Suprapubic skin (tissue), 4 donors: ENCODE results near the gene FRAS1. TPM values are rescaled to one million over a fixed set of nuclear protein-coding genes. Genes with fewer than 3 reads are reported as not detected.

Experiments used
- DNase-seq, 2 donors: peaks; one replicate each; pipeline ENCODE4 v3.0.0-alpha.2; 2019; ENCODE audit warnings: low spot score in 2 of 2
- H3K27ac ChIP-seq: fragments of 200-600 bp; sonication (generic); one replicate; pipeline ENCODE4 v1.5.1; 2019
- H3K27me3 ChIP-seq: fragments of 200-600 bp; sonication (generic); one replicate; pipeline ENCODE4 v1.5.1; 2019
- H3K36me3 ChIP-seq: fragments of 200-600 bp; sonication (generic); one replicate; pipeline ENCODE4 v1.5.1; 2019
- H3K4me1 ChIP-seq: fragments of 200-600 bp; sonication (generic); one replicate; pipeline ENCODE4 v1.5.1; 2019
- H3K4me3 ChIP-seq: fragments of 200-600 bp; sonication (generic); one replicate; pipeline ENCODE4 v1.5.1; 2019; ENCODE audit warnings: mild to moderate bottlenecking
- H3K9me3 ChIP-seq: fragments of 200-600 bp; sonication (generic); one replicate; pipeline ENCODE4 v1.5.1; 2019
- EP300 ChIP-seq: sonication (generic); formaldehyde crosslinking; IDR thresholded peaks from one replicate; pipeline ENCODE4 v1.6.1; 2017; ENCODE audit warnings: antibody characterized with exemption
- POLR2A ChIP-seq, 2 donors: fragments of 450-650 bp; IDR thresholded peaks; one replicate each; pipeline ENCODE4 v1.6.1; 2017; ENCODE audit warnings: antibody characterized with exemption in 2 of 2, mild to moderate bottlenecking in 2 of 2, moderate library complexity in 2 of 2
- POLR2AphosphoS5 ChIP-seq, 3 donors: sonication (generic); formaldehyde crosslinking; IDR thresholded peaks; one replicate each; pipeline ENCODE4 v1.6.1; 2017; ENCODE audit warnings: antibody characterized with exemption in 3 of 3
- WGBS: methylation state at CpG from one replicate; pipeline ENCODE4 v1.1.5; 2018; 5-methylcytosine and 5-hydroxymethylcytosine counted together
- total RNA-seq, 4 donors: library from RNA; depleted of rRNA; stranded (reverse); fragments of >200 nt; gene quantifications; one replicate each; pipeline ENCODE4 v1.1.0, GENCODE V29; 2016
- TF ChIP-seq, protein P1 (sequence below), 2 donors: fragments of 200-600 bp in 1 of 2; fragments of 450-650 bp in 1 of 2; sonication (generic) in 1 of 2; IDR thresholded peaks; one replicate each; pipeline ENCODE4 v1.5.1; 2016 to 2019; ENCODE audit warnings: antibody characterized with exemption in 2 of 2, mild to moderate bottlenecking in 1 of 2, moderate library complexity in 1 of 2

The FRAS1 gene
- total RNA-seq, 4 donors from 2014 or later, result 1.4 to 24.9 (median 3.8) TPM

DNA sequence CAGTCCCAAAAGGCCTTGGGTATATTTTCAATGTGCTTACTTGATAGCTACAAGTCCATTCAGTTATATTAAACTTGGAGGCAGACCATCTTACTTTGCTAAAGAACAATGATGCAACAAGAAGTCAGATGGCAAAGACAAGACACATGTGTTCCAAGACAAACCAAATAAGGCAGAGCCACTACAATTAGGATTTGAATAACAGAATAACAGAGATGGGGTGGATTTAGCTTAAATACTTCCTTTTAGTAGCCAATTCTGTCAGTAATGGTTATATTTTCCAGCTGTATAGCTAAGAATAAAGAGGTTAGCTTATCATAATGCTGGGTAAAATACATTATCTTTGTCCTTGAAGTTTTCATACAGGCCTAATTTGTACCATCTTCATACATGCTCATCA, 37.7 kb upstream of the FRAS1 start:
- H3K4me3 ChIP-seq, result no peak overlapping the region
- no peak overlapping the region for H3K27ac ChIP-seq
- no peaks in the 10 kb centered on the region for H3K27me3 ChIP-seq
- no peaks in the 10 kb centered on the region for H3K36me3 ChIP-seq
- no peak for DNase-seq
- TF ChIP-seq POLR2A (IDR thresholded peaks at IDR 0.05) (no peak), EP300 (no peak)
- TF ChIP-seq, protein P1, sequence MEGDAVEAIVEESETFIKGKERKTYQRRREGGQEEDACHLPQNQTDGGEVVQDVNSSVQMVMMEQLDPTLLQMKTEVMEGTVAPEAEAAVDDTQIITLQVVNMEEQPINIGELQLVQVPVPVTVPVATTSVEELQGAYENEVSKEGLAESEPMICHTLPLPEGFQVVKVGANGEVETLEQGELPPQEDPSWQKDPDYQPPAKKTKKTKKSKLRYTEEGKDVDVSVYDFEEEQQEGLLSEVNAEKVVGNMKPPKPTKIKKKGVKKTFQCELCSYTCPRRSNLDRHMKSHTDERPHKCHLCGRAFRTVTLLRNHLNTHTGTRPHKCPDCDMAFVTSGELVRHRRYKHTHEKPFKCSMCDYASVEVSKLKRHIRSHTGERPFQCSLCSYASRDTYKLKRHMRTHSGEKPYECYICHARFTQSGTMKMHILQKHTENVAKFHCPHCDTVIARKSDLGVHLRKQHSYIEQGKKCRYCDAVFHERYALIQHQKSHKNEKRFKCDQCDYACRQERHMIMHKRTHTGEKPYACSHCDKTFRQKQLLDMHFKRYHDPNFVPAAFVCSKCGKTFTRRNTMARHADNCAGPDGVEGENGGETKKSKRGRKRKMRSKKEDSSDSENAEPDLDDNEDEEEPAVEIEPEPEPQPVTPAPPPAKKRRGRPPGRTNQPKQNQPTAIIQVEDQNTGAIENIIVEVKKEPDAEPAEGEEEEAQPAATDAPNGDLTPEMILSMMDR (IDR thresholded peaks at IDR 0.05), result no peak
- no peaks in the 10 kb centered on the region for H3K9me3 ChIP-seq
- H3K4me1 ChIP-seq, result no peaks in the 10 kb centered on the region

GRCh38 chr4:78020677-78021076, 36.4 kb upstream of the FRAS1 start:
- TF ChIP-seq EP300 (no peak), POLR2AphosphoS5 (IDR thresholded peaks at IDR 0.05) (no peak), POLR2A (IDR thresholded peaks at IDR 0.05) (no peak)
- TF ChIP-seq, protein P1 (IDR thresholded peaks at IDR 0.05), result no peak
- DNase-seq, result no peak

DNA sequence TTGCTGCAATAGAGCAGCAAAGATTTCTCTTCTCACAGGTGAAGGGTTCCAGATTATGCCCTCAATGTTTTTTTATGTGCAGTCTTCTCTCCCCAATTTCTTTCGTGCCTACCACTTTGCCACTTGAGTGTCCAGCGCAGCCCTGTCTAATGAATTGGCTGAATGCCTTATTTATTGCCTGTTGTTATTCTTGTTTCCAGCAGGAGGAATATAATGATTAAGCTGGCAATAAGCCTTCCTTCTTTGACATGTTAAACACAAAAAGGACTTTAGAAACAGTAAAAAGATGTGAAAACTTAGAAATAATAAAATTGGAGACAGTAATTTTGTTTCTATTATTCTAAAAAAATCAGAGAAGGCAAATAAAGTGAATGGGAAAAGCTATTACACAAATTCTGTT, 34.6 kb upstream of the FRAS1 start:
- H3K4me1 ChIP-seq, result no peaks in the 10 kb centered on the region
- no peak overlapping the region for H3K27ac ChIP-seq

More at GRCh38 chr4:78020677-78021076, 36.4 kb upstream of the FRAS1 start:
- no peaks in the 10 kb centered on the region for H3K4me1 ChIP-seq
- H3K27me3 ChIP-seq, result no peaks in the 10 kb centered on the region
- no peak overlapping the region for H3K27ac ChIP-seq
- H3K4me3 ChIP-seq, result no peak overlapping the region
- H3K9me3 ChIP-seq, result no peaks in the 10 kb centered on the region
- H3K36me3 ChIP-seq, result no peaks in the 10 kb centered on the region
- 93% methylated on average over 4 of the region's 4 CpGs for WGBS

DNA sequence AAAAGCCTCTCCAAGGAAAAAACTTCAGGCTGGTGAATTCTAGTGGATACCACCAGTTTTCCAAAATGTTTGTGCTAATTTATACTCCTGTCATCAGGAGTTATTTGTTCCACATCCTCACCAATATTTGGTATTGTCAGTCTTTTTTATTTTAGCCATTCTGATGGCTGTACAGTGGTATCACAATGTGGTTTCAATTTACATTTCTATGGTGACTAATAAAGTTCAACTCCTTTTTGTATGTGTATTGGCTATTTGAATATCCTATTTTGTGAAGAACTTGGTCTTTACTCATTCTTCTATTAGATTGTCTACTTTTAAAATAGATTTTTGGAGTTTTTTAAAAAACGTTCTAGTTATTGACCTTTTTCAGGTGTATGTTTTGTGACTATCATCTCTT, 33.0 kb upstream of the FRAS1 start:
- H3K36me3 ChIP-seq, result no peaks in the 10 kb centered on the region
- 52% methylated on average over 1 of the region's 1 CpG for WGBS
- no peak for DNase-seq
- no peak overlapping the region for H3K27ac ChIP-seq
- H3K27me3 ChIP-seq, result no peaks in the 10 kb centered on the region
- no peak overlapping the region for H3K4me3 ChIP-seq
- TF ChIP-seq POLR2A (IDR thresholded peaks at IDR 0.05) (no peak), POLR2AphosphoS5 (IDR thresholded peaks at IDR 0.05) (no peak), EP300 (no peak)
- TF ChIP-seq, protein P1 (IDR thresholded peaks at IDR 0.05), result no peak
- no peaks in the 10 kb centered on the region for H3K9me3 ChIP-seq
- H3K4me1 ChIP-seq, result no peaks in the 10 kb centered on the region

More for the DNA sequence above, 34.6 kb upstream of the FRAS1 start:
- no peak overlapping the region for H3K4me3 ChIP-seq
- H3K27me3 ChIP-seq, result no peaks in the 10 kb centered on the region
- H3K36me3 ChIP-seq, result no peaks in the 10 kb centered on the region
- DNase-seq, result no peak
- H3K9me3 ChIP-seq, result no peaks in the 10 kb centered on the region
- TF ChIP-seq POLR2A (IDR thresholded peaks at IDR 0.05), result no peak
- TF ChIP-seq, protein P1 (IDR thresholded peaks at IDR 0.05), result no peak
- no peak for TF ChIP-seq EP300
- no peak for TF ChIP-seq POLR2AphosphoS5 (IDR thresholded peaks at IDR 0.05)
- WGBS, result 76% methylated on average over 2 of the region's 2 CpGs

DNA sequence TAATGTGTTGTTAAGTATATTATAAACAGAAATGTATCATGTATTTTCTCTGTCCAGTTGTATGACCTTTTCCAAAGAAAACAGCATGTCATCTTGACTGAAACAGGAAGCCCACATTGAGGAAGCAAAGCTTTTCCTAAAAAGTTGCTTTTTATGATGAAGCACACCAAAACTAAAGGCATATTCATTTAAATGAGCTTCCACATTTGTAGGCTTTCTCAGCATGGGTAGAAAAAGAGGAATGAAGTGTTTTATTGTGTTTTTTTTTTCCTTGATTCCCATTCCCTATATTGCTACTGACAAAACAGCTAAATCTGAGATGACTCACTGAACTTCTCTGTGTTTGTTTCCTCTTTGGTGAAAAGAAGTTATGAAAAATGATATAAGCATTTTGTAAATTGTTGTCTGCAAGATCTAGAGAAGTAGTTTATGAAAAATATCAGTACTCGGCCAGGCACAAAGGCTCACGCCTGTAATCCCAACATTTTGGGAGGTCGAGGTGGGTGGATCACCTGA, 32.5 kb upstream of the FRAS1 start:
- no peaks in the 10 kb centered on the region for H3K36me3 ChIP-seq
- H3K4me1 ChIP-seq, result no peaks in the 10 kb centered on the region
- no peaks in the 10 kb centered on the region for H3K27me3 ChIP-seq
- no peak overlapping the region for H3K27ac ChIP-seq
- WGBS, result 92% methylated on average over 3 of the region's 3 CpGs
- H3K9me3 ChIP-seq, result no peaks in the 10 kb centered on the region
- H3K4me3 ChIP-seq, result no peak overlapping the region
- no peak for DNase-seq
- TF ChIP-seq, protein P1 (IDR thresholded peaks at IDR 0.05), result no peak
- TF ChIP-seq EP300 (no peak), POLR2AphosphoS5 (IDR thresholded peaks at IDR 0.05) (no peak), POLR2A (IDR thresholded peaks at IDR 0.05) (no peak)
